HepG2 (cell line): ENCODE measurements around the gene PTPA. TPM values are rescaled to one million over a fixed set of nuclear protein-coding genes. Genes with fewer than 3 reads are reported as not detected.

ENCODE experiments used
- ADNP ChIP-seq: sonication (generic); formaldehyde crosslinking; IDR thresholded peaks from 2 replicates; pipeline ENCODE4 v1.4.0; 2020; ENCODE audit warnings: missing genetic modification reagents
- AGO2 ChIP-seq: fragments of 200-400 bp; formaldehyde crosslinking; optimal IDR thresholded peaks from 2 replicates; pipeline ENCODE3; 2017; ENCODE audit warnings: mild to moderate bottlenecking, low read depth, low read length, moderate library complexity
- BRD4 ChIP-seq: sonication (generic); formaldehyde crosslinking; IDR thresholded peaks from 2 replicates; pipeline ENCODE4 v1.4.0; 2020; ENCODE audit warnings: missing genetic modification reagents
- DMAP1 ChIP-seq: IDR thresholded peaks from 2 replicates; pipeline ENCODE4 v1.6.1; 2016
- DNMT3B ChIP-seq: conservative IDR thresholded peaks from 2 replicates; pipeline ENCODE4 v1.6.1; 2016; ENCODE audit warnings: missing biosample characterization, control low read depth
- ELF1 ChIP-seq: sonication (generic); formaldehyde crosslinking; IDR thresholded peaks from 2 replicates; pipeline ENCODE4 v1.4.0; 2020; ENCODE audit warnings: missing genetic modification reagents
- FOXA1 ChIP-seq, 2 experiments: fragments of 450-650 bp in 1 of 2; sonication (generic) in 1 of 2; formaldehyde crosslinking in 1 of 2; IDR thresholded peaks; 2 replicates each; pipeline versions ENCODE4 v1.4.0 to v1.6.1; 2016 to 2020; ENCODE audit warnings: missing genetic modification reagents in 1 of 2
- FOXA3 ChIP-seq: IDR thresholded peaks from 2 replicates; pipeline ENCODE4 v1.6.1; 2016; ENCODE audit warnings: missing genetic modification reagents, missing compliant biosample characterization
- HNRNPL ChIP-seq: fragments of 200-400 bp; formaldehyde crosslinking; IDR thresholded peaks from 2 replicates; pipeline ENCODE4 v1.6.1; 2017; ENCODE audit warnings: mild to moderate bottlenecking, low read depth, low read length
- MXD1 ChIP-seq: sonication (generic); formaldehyde crosslinking; IDR thresholded peaks from 2 replicates; pipeline ENCODE4 v1.4.0; 2020; ENCODE audit warnings: mild to moderate bottlenecking, missing genetic modification reagents
- PCBP1 ChIP-seq: fragments of 200-400 bp; formaldehyde crosslinking; IDR thresholded peaks from 2 replicates; pipeline ENCODE4 v1.6.1; 2017; ENCODE audit warnings: mild to moderate bottlenecking, low read depth, low read length, borderline replicate concordance
- POLR2G ChIP-seq: fragments of 200-400 bp; formaldehyde crosslinking; IDR thresholded peaks from 2 replicates; pipeline ENCODE4 v1.6.1; 2018; ENCODE audit warnings: mild to moderate bottlenecking, low read depth, low read length, moderate library complexity
- SMARCC2 ChIP-seq: fragments of 450-650 bp; IDR thresholded peaks from 2 replicates; pipeline ENCODE4 v1.6.1; 2017; ENCODE audit warnings: antibody characterized with exemption, mild to moderate bottlenecking
- TBP ChIP-seq: sonication (generic); formaldehyde crosslinking; IDR thresholded peaks from 2 replicates; pipeline ENCODE4 v1.5.0; 2020; ENCODE audit warnings: missing genetic modification reagents
- TP53 ChIP-seq: sonication (generic); formaldehyde crosslinking; conservative IDR thresholded peaks from 2 replicates; pipeline ENCODE4 v1.4.0; 2020; ENCODE audit warnings: missing genetic modification reagents
- ZBTB1 ChIP-seq: sonication (generic); formaldehyde crosslinking; IDR thresholded peaks from 2 replicates; pipeline ENCODE4 v1.4.0; 2020; ENCODE audit warnings: missing genetic modification reagents, borderline replicate concordance
- ZFX ChIP-seq: sonication (generic); formaldehyde crosslinking; IDR thresholded peaks from 2 replicates; pipeline ENCODE4 v1.4.0; 2020; ENCODE audit warnings: mild to moderate bottlenecking, low read depth, missing genetic modification reagents, moderate library complexity
- ZNF17 ChIP-seq: sonication (generic); formaldehyde crosslinking; IDR thresholded peaks from 2 replicates; pipeline ENCODE4 v1.5.0; 2020; ENCODE audit warnings: mild to moderate bottlenecking, missing genetic modification reagents
- ZNF280D ChIP-seq: sonication (generic); formaldehyde crosslinking; IDR thresholded peaks from 2 replicates; pipeline ENCODE4 v1.5.1; 2020; ENCODE audit warnings: mild to moderate bottlenecking, missing genetic modification reagents
- ZNF572 ChIP-seq: sonication (generic); formaldehyde crosslinking; IDR thresholded peaks from 2 replicates; pipeline ENCODE4 v1.5.1; 2020; ENCODE audit warnings: mild to moderate bottlenecking, missing genetic modification reagents
- ZNF768 ChIP-seq: sonication (generic); formaldehyde crosslinking; IDR thresholded peaks from 2 replicates; pipeline ENCODE4 v1.4.0; 2020; ENCODE audit warnings: missing genetic modification reagents
- ZSCAN25 ChIP-seq: sonication (generic); formaldehyde crosslinking; IDR thresholded peaks from 2 replicates; pipeline ENCODE4 v1.8.0; 2022; ENCODE audit warnings: mild to moderate bottlenecking, missing genetic modification reagents
- ZSCAN9 ChIP-seq: IDR thresholded peaks from 2 replicates; pipeline ENCODE4 v1.6.1; 2016; ENCODE audit warnings: borderline replicate concordance
- polyA plus RNA-seq, 8 experiments: library from polyadenylated mRNA; depleted of rRNA in 3 of 8; stranded (reverse) in 7 of 8; unstranded in 1 of 8; fragments of >200 nt; fragmentation: Illumina TruSeq in 4 of 8; extraction: Trizol in 4 of 8; gene quantifications; 2 replicates each; pipeline versions ENCODE4 v1.2.1 to v1.2.3, GENCODE V29; 2011 to 2016; ENCODE audit warnings: low read depth in 4 of 8, missing spikeins in 1 of 8, mixed read lengths in 1 of 8; ENCODE audit not compliant: insufficient read depth in 1 of 8
- total RNA-seq, 5 experiments: library from RNA; depleted of rRNA; stranded (reverse); fragments of >200 nt; fragmentation: Illumina TruSeq; extraction: Trizol; gene quantifications; 2 replicates each; pipeline ENCODE4 v1.2.3, GENCODE V29; 2016; ENCODE audit warnings: low read depth in 1 of 5
- TF ChIP-seq, protein P1 (sequence below): sonication (generic); formaldehyde crosslinking; conservative IDR thresholded peaks from 2 replicates; pipeline ENCODE4 v1.8.0; 2022; ENCODE audit warnings: mild to moderate bottlenecking, moderate library complexity, missing genetic modification reagents
- TF ChIP-seq, protein P2 (sequence below): IDR thresholded peaks from 2 replicates; pipeline ENCODE4 v1.6.1; 2016; ENCODE audit warnings: mild to moderate bottlenecking

Gene PTPA
- total and polyA plus RNA-seq, 2 of the 13 experiments (the other 11 are each of a cell fraction or from before 2014, with no cell fraction given) = 79.3 to 105 TPM

DNA sequence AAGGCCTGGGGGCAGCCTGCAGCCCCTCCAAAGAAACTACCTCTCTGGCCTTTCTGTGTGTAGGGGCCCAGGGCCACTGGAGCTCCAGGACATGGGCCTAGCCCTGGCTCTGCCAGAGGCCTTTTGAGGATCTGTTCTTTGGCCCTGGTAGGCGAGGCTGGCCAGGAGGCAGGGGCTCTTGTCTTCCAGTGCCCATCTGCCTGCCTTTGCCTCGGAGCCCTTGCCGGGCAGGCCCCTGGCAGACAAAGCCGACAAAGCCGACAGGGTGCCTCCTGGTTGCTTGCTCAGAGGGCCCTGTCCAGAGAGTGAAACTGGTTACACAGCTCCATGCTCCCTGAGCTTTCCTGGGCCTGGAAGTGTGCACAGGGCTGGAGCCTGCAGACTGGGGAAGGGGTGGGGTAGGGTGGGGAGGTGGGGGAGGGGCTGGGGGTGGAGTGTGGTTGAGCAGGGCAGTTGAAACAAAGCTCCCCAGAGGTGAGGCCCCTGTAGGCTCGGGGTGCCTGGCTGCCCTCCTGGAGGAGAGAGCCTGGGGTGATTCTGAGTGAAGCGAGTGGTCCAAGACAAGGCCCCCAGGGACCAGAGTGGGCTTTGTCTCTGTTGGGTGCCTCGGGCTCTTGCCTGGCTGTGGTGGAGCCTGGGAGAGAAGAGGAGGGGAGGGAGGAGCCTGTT is 29.3 kb downstream of the PTPA start (continued):
- TF ChIP-seq ZNF17 (CRISPR knock-in tag) (no peak), ZNF572 (0 out of 2 replicates have a peak, but pooled peaks have one; percentile 21), PCBP1 (peak; percentile 94; the same call in 1 of the 2 replicates), ZNF280D (CRISPR knock-in tag) (no peak), DNMT3B (CRISPR knock-in tag) (no peak), ZSCAN9 (no peak), TBP (CRISPR knock-in tag) (no peak), FOXA3 (no peak), HNRNPL (0 out of 2 replicates have a peak, but pooled peaks have one; percentile 29), ZBTB1 (CRISPR knock-in tag) (no peak), MXD1 (peak; percentile 24; the same call in 1 of the 2 replicates), ELF1 (CRISPR knock-in tag) (0 out of 2 replicates have a peak, but pooled peaks have one; percentile 4), BRD4 (CRISPR knock-in tag) (no peak; the same call in 1 of the 2 replicates), ZFX (CRISPR knock-in tag) (peak; percentile 62), ADNP (CRISPR knock-in tag) (no peak), POLR2G (peak; percentile 71), TP53 (CRISPR knock-in tag) (0 out of 2 replicates have a peak, but pooled peaks have one; percentile 30), FOXA1 (IDR thresholded peaks at IDR 0.05) (no peak), FOXA1 (CRISPR knock-in tag; IDR thresholded peaks at IDR 0.05) (no peak), SMARCC2 (no peak), ZSCAN25 (peak; percentile 73), DMAP1 (peak; percentile 16; the same call in 1 of the 2 replicates), ZNF768 (CRISPR knock-in tag) (peak; percentile 45; the same call in 1 of the 2 replicates), AGO2 (peak; percentile 87)
- TF ChIP-seq, protein P1, sequence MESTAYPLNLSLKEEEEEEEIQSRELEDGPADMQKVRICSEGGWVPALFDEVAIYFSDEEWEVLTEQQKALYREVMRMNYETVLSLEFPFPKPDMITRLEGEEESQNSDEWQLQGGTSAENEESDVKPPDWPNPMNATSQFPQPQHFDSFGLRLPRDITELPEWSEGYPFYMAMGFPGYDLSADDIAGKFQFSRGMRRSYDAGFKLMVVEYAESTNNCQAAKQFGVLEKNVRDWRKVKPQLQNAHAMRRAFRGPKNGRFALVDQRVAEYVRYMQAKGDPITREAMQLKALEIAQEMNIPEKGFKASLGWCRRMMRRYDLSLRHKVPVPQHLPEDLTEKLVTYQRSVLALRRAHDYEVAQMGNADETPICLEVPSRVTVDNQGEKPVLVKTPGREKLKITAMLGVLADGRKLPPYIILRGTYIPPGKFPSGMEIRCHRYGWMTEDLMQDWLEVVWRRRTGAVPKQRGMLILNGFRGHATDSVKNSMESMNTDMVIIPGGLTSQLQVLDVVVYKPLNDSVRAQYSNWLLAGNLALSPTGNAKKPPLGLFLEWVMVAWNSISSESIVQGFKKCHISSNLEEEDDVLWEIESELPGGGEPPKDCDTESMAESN = 0 out of 2 replicates have a peak, but pooled peaks have one; percentile 33
- TF ChIP-seq, protein P2, sequence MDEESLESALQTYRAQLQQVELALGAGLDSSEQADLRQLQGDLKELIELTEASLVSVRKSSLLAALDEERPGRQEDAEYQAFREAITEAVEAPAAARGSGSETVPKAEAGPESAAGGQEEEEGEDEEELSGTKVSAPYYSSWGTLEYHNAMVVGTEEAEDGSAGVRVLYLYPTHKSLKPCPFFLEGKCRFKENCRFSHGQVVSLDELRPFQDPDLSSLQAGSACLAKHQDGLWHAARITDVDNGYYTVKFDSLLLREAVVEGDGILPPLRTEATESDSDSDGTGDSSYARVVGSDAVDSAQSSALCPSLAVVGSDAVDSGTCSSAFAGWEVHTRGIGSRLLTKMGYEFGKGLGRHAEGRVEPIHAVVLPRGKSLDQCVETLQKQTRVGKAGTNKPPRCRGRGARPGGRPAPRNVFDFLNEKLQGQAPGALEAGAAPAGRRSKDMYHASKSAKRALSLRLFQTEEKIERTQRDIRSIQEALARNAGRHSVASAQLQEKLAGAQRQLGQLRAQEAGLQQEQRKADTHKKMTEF (CRISPR knock-in tag) = 0 out of 2 replicates have a peak, but pooled peaks have one; percentile 4
- TF ChIP-seq, all 625 proteins: peak for 41
